GM19193 (cell line): ENCODE results near the gene TMEM80.

Experiments
- POLR2A ChIP-seq: IDR thresholded peaks from 4 replicates; pipeline ENCODE4 v1.6.1; 2011; ENCODE audit not compliant: insufficient read depth, insufficient read length; ENCODE audit errors: extremely low read depth

TMEM80 gene

GRCh38 chr11:693887-694562, 1.6 kb upstream of the TMEM80 start:
- no peak for TF ChIP-seq POLR2A

- TF ChIP-seq POLR2A: peak; percentile 59
Measured at GRCh38 chr11:694563-695287, 891 bp upstream of the TMEM80 start, which contains the start of gene DEAF1. Gene DEAF1, minus strand, starts transcription at chr11:695222. Its CDS starts 175 bp downstream, at chr11:695047.

- no peak for TF ChIP-seq POLR2A
Measured at GRCh38 chr11:695288-695537, 403 bp upstream of the TMEM80 start.

GRCh38 chr11:696955-697491, 1.4 kb downstream of the TMEM80 start:
- TF ChIP-seq POLR2A: no peak

- no peak for TF ChIP-seq POLR2A
Measured at GRCh38 chr11:697811-698311, 2.2 kb downstream of the TMEM80 start.

GRCh38 chr11:698493-699115, 3.0 kb downstream of the TMEM80 start:
- TF ChIP-seq POLR2A: no peak

- TF ChIP-seq POLR2A: no peak
Measured at GRCh38 chr11:699116-699508, 3.5 kb downstream of the TMEM80 start.

- TF ChIP-seq POLR2A: no peak
Measured at GRCh38 chr11:699753-700152, 4.1 kb downstream of the TMEM80 start.

- TF ChIP-seq POLR2A: no peak
Measured at GRCh38 chr11:701741-702461, 6.3 kb downstream of the TMEM80 start.

GRCh38 chr11:702462-703461, 7.1 kb downstream of the TMEM80 start:
- no peak for TF ChIP-seq POLR2A

- no peak for TF ChIP-seq POLR2A
Measured at GRCh38 chr11:703506-703905, 7.9 kb downstream of the TMEM80 start.

GRCh38 chr11:704228-704674, 8.6 kb downstream of the TMEM80 start:
- no peak for TF ChIP-seq POLR2A

GRCh38 chr11:704781-705645, 9.4 kb downstream of the TMEM80 start:
- no peak for TF ChIP-seq POLR2A
